Astrocyte of the spinal cord (primary cell): ENCODE results near the gene MSX2.

Experiments used
- DNase-seq: peaks from one replicate; pipeline ENCODE4 v3.0.0; 2011; ENCODE audit warnings: low read depth, low spot score
- H3K4me3 ChIP-seq: 2 replicates; pipeline ENCODE4 v1.5.1; 2011; ENCODE audit warnings: low read depth, mild to moderate bottlenecking, low read length, moderate library complexity
- in situ Hi-C: cut with HindIII; loops from 2 replicates; pipeline ENCODE4 v1.10.0; 2017; ENCODE audit warnings: low sequenced_read_pairs
- TF ChIP-seq, protein P1 (sequence below): IDR thresholded peaks from 2 replicates; pipeline ENCODE4 v1.5.1; 2012; ENCODE audit warnings: low read depth, mild to moderate bottlenecking, low read length, inconsistent platforms

MSX2 gene

DNA sequence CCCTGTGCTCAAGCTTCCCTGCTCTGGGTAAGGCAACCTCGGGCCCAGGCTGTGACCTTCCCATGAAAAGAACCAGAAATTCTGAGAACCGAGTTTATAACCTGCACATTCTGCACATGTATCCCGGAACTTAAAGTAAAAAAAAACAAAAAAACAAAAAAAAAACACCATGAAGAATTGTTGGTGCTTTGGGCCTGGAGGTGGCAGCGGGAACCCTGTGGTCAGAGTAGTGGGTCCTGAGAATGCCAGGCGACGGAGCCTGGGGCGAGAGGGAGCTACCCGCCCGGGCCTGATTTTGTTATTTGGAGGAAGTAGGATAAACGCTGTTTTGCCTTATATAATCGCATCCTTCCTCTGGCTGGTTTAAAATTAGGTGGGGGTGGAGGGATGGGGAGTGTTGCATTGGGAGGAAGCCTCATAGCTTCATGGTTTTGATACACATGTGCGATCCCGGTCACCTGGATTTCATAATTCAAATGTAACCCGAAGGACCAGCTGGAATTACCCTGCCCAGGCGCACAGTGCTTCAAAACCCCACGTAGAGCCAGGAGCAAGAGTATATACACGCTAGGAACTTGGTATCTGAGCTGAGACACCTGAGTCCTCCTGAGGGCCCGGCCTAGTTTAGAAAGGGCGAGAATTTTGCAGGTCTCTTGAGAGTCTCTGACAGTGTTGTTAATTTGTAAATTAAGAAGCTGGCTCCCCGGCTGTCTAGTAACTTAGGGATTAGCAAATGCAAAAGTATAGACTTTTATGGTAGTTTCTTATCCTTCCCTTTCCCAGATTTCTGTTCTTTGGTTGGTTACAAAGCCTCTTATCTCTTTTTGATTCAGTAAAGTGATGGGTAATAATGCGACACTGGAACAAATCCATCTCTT, 2.8 kb downstream of the MSX2 start:
- TF ChIP-seq, protein P1, sequence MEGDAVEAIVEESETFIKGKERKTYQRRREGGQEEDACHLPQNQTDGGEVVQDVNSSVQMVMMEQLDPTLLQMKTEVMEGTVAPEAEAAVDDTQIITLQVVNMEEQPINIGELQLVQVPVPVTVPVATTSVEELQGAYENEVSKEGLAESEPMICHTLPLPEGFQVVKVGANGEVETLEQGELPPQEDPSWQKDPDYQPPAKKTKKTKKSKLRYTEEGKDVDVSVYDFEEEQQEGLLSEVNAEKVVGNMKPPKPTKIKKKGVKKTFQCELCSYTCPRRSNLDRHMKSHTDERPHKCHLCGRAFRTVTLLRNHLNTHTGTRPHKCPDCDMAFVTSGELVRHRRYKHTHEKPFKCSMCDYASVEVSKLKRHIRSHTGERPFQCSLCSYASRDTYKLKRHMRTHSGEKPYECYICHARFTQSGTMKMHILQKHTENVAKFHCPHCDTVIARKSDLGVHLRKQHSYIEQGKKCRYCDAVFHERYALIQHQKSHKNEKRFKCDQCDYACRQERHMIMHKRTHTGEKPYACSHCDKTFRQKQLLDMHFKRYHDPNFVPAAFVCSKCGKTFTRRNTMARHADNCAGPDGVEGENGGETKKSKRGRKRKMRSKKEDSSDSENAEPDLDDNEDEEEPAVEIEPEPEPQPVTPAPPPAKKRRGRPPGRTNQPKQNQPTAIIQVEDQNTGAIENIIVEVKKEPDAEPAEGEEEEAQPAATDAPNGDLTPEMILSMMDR, result no peak
- H3K4me3 ChIP-seq, result no peak overlapping the region
- DNase-seq, result no peak
- in situ Hi-C loops, result no loop called here

DNA sequence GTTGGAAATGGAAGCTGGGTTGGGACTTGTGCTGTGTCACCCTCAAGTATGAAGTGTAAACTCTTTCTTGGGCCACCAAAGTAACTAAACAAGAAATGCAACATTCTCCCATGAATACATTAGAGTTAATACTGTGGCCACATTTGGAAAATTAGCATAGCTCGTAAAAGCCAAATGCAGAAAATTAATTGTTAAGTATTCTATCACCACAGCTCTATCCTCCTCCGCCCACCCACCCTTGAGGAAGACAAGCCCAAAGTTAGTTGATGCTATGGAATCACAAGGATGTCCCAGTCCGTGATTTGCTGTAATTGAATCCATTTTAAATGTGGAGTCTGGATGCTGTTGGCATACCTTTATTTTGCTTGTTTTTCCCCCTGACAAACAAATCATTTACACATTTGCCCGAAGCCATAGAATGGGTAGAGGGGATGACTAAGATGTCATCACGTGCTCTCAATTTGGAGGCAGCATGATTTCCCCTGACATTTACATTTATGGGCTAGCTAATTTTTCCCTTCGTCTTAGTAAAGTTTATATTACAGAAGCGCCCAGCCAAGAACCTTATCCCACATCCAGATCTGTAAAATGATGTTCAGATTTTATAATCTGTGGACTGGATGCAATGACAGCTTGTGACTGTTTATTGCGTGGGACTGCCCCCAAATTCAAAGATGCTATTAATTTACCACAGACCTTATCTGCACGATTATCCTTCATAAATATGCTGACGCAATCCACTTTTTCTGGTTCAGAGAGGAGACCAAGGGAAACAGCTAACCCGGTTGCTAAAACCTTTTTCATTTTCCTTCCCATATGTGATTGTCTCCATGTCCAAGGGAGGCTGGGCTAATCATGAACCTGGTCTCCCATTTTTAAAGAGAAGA, 3.7 kb downstream of the MSX2 start:
- DNase-seq, result no peak

DNA sequence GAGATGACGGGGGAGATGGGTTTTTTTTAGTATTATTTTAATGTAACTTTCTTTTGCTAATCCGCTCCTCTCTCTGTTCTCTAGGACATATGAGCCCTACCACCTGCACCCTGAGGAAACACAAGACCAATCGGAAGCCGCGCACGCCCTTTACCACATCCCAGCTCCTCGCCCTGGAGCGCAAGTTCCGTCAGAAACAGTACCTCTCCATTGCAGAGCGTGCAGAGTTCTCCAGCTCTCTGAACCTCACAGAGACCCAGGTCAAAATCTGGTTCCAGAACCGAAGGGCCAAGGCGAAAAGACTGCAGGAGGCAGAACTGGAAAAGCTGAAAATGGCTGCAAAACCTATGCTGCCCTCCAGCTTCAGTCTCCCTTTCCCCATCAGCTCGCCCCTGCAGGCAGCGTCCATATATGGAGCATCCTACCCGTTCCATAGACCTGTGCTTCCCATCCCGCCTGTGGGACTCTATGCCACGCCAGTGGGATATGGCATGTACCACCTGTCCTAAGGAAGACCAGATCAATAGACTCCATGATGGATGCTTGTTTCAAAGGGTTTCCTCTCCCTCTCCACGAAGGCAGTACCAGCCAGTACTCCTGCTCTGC, 4.8 kb downstream of the MSX2 start:
- TF ChIP-seq, protein P1, result no peak
- DNase-seq, result no peak
- in situ Hi-C loops, result no loop called here

More for the DNA sequence above, 3.7 kb downstream of the MSX2 start:
- in situ Hi-C loops, result no loop called here
- H3K4me3 ChIP-seq, result no peak overlapping the region
- TF ChIP-seq, protein P1, result no peak

DNA sequence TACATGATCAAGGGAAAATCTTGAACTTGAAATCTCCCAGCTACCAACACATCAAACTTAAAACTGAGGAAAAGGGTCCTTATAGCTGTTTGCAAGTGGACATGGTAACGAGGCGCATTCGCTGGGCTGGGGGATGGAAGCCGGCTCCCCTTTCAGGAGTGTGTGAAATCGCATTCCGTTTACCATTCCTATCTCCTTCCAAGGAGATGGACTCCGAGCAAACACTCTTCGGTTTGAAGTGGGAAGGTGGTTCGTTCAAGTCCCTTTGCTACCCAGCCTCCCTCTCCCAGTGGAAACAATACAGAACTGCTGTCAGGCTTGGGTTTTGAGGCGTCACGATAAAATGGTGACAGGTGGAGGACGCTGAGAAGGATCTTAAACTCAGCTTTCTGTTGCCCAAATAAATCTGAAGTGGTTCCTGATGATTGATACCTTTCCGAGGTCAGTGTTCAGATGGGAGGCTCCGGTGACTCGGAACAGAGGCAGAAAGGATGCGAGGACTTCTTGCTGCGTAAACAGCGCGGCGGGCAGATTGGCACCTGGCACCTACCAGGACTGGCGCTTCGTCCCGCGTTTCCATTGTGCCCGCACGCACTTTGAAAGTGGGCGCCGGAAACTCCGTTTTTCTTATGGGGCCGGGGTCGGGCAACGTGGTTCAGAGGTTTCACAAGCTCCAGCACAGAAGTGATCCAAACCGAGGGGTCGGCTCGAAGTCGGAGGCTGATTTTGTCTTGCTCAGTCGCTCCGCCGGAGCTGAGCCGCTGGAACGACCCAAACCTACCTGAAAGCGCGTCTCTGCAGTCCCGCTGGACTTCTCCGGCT, 7.0 kb downstream of the MSX2 start:
- TF ChIP-seq, protein P1, result no peak
- no peak for DNase-seq
- H3K4me3 ChIP-seq, result no peak overlapping the region
- in situ Hi-C loops, result no loop called here

More for the DNA sequence above, 4.8 kb downstream of the MSX2 start:
- no peak overlapping the region for H3K4me3 ChIP-seq

DNA sequence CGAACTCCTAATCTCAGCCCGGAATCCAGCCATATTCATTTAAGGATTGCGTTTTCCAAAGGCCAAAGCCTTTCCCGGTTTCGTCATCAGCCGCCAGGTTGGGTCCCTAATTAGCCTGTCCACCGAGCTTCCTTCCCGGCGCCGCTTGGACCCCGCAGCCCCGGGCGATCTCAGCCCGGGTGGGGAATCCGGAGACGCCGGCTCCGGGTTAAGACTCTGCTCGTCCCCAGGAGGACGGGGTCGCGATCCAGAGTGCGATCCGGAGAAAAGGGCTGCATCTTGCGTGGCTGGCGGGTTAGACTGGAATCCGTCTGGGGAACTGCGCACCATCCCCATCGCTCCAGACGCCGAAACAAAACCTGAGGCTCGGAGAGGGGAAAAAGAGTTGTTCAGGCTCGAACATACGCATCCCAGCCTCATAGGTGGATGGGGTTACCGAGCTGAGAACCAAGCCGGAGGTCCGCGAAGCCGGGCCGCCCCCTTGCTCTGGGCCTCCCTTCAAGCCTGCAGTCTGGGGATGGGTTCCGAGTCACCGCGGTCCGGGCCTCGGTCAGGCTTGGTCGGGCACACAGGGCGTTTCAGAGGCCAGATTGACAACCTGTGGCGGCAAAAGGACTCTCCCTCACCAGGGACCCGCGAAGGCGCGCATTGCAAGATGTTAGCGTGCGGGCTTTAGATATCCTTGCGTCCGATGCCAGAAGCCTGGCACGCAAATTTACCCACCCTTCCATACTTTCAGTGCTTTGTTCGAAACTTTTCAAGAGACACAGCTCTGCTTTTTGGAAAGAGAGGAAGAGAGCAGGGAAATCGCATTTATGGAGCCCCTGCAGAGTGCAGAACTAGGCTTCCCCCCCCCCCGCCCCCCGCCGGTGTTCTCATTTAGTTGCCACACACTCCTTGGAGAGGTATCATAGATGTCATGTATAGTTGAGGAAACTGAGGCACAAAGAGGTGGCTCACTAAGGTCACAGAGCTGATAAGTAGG, 7.9 kb downstream of the MSX2 start:
- TF ChIP-seq, protein P1, result no peak
- DNase-seq, result no peak
- in situ Hi-C loops, result no loop called here
- no peak overlapping the region for H3K4me3 ChIP-seq
